Measurements from ENCODE around the gene MKLN1. TPM values are rescaled to one million over a fixed set of nuclear protein-coding genes. Genes with fewer than 3 reads are reported as not detected.

The MKLN1 gene
- total and polyA plus RNA-seq, 2 donors (not counting 1 experiment from before 2014, with no cell fraction given), result 8.5 to 68.4 TPM

GRCh38 chr7:131511071-131511470, 183.4 kb downstream of the MKLN1 start:
- Histone ChIP-seq H3K9me3 (ENCODE audit: control extremely low read depth in 1 of 3, control insufficient read depth in 2 of 3, insufficient read depth in 1 of 3, low read length in 2 of 3) (no peaks in the 10 kb centered on the region), H4K20me1 (ENCODE audit: control insufficient read depth, insufficient read depth, low read length, poor library complexity, severe bottlenecking) (no peaks in the 10 kb centered on the region), H3K9ac (ENCODE audit: low read length) (no peak overlapping the region), H3K27ac (ENCODE audit: low read length in 2 of 2) (no peak overlapping the region), H2AFZ (ENCODE audit: insufficient read depth, low read depth, low read length, poor library complexity, severe bottlenecking) (no peak overlapping the region), H3K79me2 (ENCODE audit: control insufficient read depth, insufficient read depth, low read length) (no peaks in the 10 kb centered on the region), H3K4me3 (ENCODE audit: control extremely low read depth in 1 of 5, extremely low read depth in 1 of 5, insufficient read depth in 1 of 5, low read depth in 2 of 5, low read length in 4 of 5) (no peak overlapping the region), H3K4me2 (replicated peaks; ENCODE audit: low read depth, low read length, poor library complexity, severe bottlenecking) (no peak overlapping the region), H3K4me1 (ENCODE audit: control insufficient read depth in 2 of 2, insufficient read depth in 2 of 2, low read length in 2 of 2) (peaks cover 6 to 12% of the 10 kb centered on the region in 2 donors), H3K27me3 (replicated peaks in 1 of 4; ENCODE audit: control extremely low read depth in 1 of 4, control insufficient read depth in 3 of 4, insufficient read depth in 4 of 4, low read length in 3 of 4) (no peaks in the 10 kb centered on the region), H3K36me3 (replicated peaks in 1 of 2; ENCODE audit: control extremely low read depth in 1 of 2, control insufficient read depth in 1 of 2, extremely low read depth in 1 of 2, insufficient read depth in 2 of 2, low read length in 1 of 2) (no peaks in the 10 kb centered on the region)
- intact Hi-C loops (cut with micrococcal nuclease), result no loop called here
- Mint-ChIP-seq H3K27ac (no peak overlapping the region), H3K9me3 (ENCODE audit: insufficient read depth) (no peaks in the 10 kb centered on the region), H3K4me1 (peaks cover 21% of the 10 kb centered on the region), H3K4me3 (no peak overlapping the region), H3K27me3 (peaks cover 7% of the 10 kb centered on the region)
- no peak for TF ChIP-seq EZH2 (IDR thresholded peaks at IDR 0.05; ENCODE audit: borderline replicate concordance, insufficient read depth, low read depth, low read length, poor library complexity, severe bottlenecking)
- TF ChIP-seq CTCF (IDR thresholded peaks at IDR 0.05), result no peak
- CTCF ChIA-PET, result interaction anchor here (0.7 to 6.2 kb wide), 4 partner anchors 11 to 144 kb away, joined by 3 to 43 read pairs (median 9); no protein-coding TSS in a partner anchor
- ATAC-seq (ENCODE audit: low read depth) (no peak), DNase-seq (no peak)
- 90% methylated on average over 9 of the region's 9 CpGs for WGBS (ENCODE audit: insufficient coverage)
- POLR2A ChIA-PET, result interaction anchor here (0.5 kb wide), 1 partner anchor 606 kb away, joined by 3 read pairs; no protein-coding TSS in a partner anchor

DNA sequence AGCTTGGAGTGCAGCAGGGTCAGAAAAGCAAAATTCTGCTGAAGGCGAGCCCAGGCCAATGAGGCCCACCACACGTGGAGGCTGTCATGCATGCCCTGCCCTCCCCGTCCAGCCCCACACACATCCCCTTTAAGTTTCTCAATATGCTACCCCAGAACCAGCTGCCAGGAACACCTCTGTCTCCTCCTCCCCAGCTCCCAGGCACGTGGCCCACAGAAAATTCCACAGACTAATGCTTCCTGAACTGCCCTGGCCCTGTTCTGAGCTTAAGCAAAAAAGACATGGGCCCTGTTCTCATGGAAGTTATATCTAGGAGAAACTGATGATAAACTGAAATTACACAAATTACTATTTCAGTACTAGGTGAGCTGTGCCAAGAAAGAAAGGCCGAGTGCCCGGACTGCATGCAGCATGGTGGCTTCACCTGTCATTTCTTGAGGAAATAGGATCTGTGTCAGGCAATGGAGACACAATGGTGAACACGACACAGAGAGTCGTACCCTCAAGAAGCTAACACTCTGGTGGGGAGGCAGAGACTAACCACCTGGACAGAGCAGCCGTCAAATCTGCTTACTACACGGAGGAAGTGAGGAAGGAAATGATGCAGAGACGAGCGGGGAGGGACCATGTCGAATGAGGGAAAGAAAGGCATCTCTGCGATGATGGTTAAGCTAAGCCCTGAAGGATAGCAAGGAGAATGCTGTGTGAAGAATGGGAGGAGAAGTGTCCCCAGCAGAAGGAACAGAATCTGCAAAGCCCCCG, 184.3 kb downstream of the MKLN1 start:
- H3K79me2 ChIP-seq (ENCODE audit: control insufficient read depth, insufficient read depth, low read length), result no peaks in the 10 kb centered on the region

More for the DNA sequence above, 184.3 kb downstream of the MKLN1 start:
- ChIA-PET POLR2A (interaction anchor here (0.5 kb wide), 1 partner anchor 607 kb away, joined by 3 read pairs; no protein-coding TSS in a partner anchor), CTCF (interaction anchor here (2.7 to 6.2 kb wide), 2 partner anchors 12 to 143 kb away, joined by 15 to 43 read pairs; no protein-coding TSS in a partner anchor)
- no peak overlapping the region for H3K4me3 Mint-ChIP-seq
- DNase-seq (peak; percentile 10), ATAC-seq (ENCODE audit: low read depth) (no peak)
- WGBS (ENCODE audit: insufficient coverage), result 56% methylated on average over 15 of the region's 15 CpGs
- H3K27ac ChIP-seq (ENCODE audit: low read length in 2 of 2), result no peak overlapping the region
- H3K4me1 ChIP-seq (ENCODE audit: control insufficient read depth in 2 of 2, insufficient read depth in 2 of 2, low read length in 2 of 2), result peaks cover 6 to 12% of the 10 kb centered on the region in 2 donors
- H3K4me3 ChIP-seq (ENCODE audit: control extremely low read depth in 1 of 5, extremely low read depth in 1 of 5, insufficient read depth in 1 of 5, low read depth in 2 of 5, low read length in 4 of 5), result no peak overlapping the region
- H2AFZ ChIP-seq (ENCODE audit: insufficient read depth, low read depth, low read length, poor library complexity, severe bottlenecking), result peak overlapping the region; percentile 48
- peaks cover 7% of the 10 kb centered on the region for H3K27me3 Mint-ChIP-seq
- intact Hi-C loops (cut with micrococcal nuclease), result no loop called here
- H3K27ac Mint-ChIP-seq, result no peak overlapping the region
- H3K9me3 Mint-ChIP-seq (ENCODE audit: insufficient read depth), result no peaks in the 10 kb centered on the region
- H3K9ac ChIP-seq (ENCODE audit: low read length), result no peak overlapping the region
- H3K27me3 ChIP-seq (replicated peaks in 1 of 4; ENCODE audit: control extremely low read depth in 1 of 4, control insufficient read depth in 3 of 4, insufficient read depth in 4 of 4, low read length in 3 of 4), result no peaks in the 10 kb centered on the region
- H3K9me3 ChIP-seq (ENCODE audit: control extremely low read depth in 1 of 3, control insufficient read depth in 2 of 3, insufficient read depth in 1 of 3, low read length in 2 of 3), result no peaks in the 10 kb centered on the region
- TF ChIP-seq CTCF (IDR thresholded peaks at IDR 0.05) (no peak), EZH2 (IDR thresholded peaks at IDR 0.05; ENCODE audit: borderline replicate concordance, insufficient read depth, low read depth, low read length, poor library complexity, severe bottlenecking) (no peak)
- no peaks in the 10 kb centered on the region for H4K20me1 ChIP-seq (ENCODE audit: control insufficient read depth, insufficient read depth, low read length, poor library complexity, severe bottlenecking)
- H3K36me3 ChIP-seq (replicated peaks in 1 of 2; ENCODE audit: control extremely low read depth in 1 of 2, control insufficient read depth in 1 of 2, extremely low read depth in 1 of 2, insufficient read depth in 2 of 2, low read length in 1 of 2), result no peaks in the 10 kb centered on the region
- no peak overlapping the region for H3K4me2 ChIP-seq (replicated peaks; ENCODE audit: low read depth, low read length, poor library complexity, severe bottlenecking)
- peaks cover 21% of the 10 kb centered on the region for H3K4me1 Mint-ChIP-seq

All from B cell (primary cell).